Fibroblast of pulmonary artery (primary cell): ENCODE results near the gene TMEM144.

ENCODE experiments used
- DNase-seq: peaks from one replicate; pipeline ENCODE4 v3.0.0-alpha.2; 2010; ENCODE audit warnings: low read depth
- H3K4me3 ChIP-seq: replicated peaks from 2 replicates; pipeline ENCODE4 v1.5.1; 2011; ENCODE audit warnings: low read depth, mild to moderate bottlenecking, control low read depth, low read length, moderate library complexity
- CTCF ChIP-seq: IDR thresholded peaks from 2 replicates; pipeline ENCODE4 v1.5.1; 2011; ENCODE audit warnings: mild to moderate bottlenecking, control low read depth, low read length, inconsistent platforms; ENCODE audit errors: missing control alignments

Gene TMEM144

GRCh38 chr4:158201876-158202275 lies 8.4 kb upstream of the TMEM144 start:
- DNase-seq: no peak
- no peak for TF ChIP-seq CTCF

GRCh38 chr4:158202481-158202880 lies 7.8 kb upstream of the TMEM144 start:
- H3K4me3 ChIP-seq: no peak overlapping the region
- no peak for TF ChIP-seq CTCF
- DNase-seq: no peak

More at GRCh38 chr4:158201876-158202275, 8.4 kb upstream of the TMEM144 start:
- no peak overlapping the region for H3K4me3 ChIP-seq

- H3K4me3 ChIP-seq: no peak overlapping the region
- no peak for DNase-seq
- TF ChIP-seq CTCF: no peak
Observed at GRCh38 chr4:158203436-158203835, 6.8 kb upstream of the TMEM144 start.

- TF ChIP-seq CTCF: no peak
- H3K4me3 ChIP-seq: no peak overlapping the region
- DNase-seq: no peak
Observed at GRCh38 chr4:158203929-158204328, 6.4 kb upstream of the TMEM144 start.

GRCh38 chr4:158208963-158209640 lies 1.2 kb upstream of the TMEM144 start:
- H3K4me3 ChIP-seq: no peak overlapping the region
- no peak for TF ChIP-seq CTCF
- DNase-seq: peak; percentile 4

- DNase-seq: no peak
- H3K4me3 ChIP-seq: peak overlapping the region; percentile 59
- TF ChIP-seq CTCF: no peak
Observed at GRCh38 chr4:158211222-158211621, 936 bp downstream of the TMEM144 start.

- no peak for TF ChIP-seq CTCF
Observed at GRCh38 chr4:158213466-158213865, 3.2 kb downstream of the TMEM144 start.

More at GRCh38 chr4:158213466-158213865, 3.2 kb downstream of the TMEM144 start:
- no peak for DNase-seq
- no peak overlapping the region for H3K4me3 ChIP-seq
